DOHH2 (cell line): Measurements from ENCODE around the gene ARHGEF4.

Experiments used
- CTCF ChIP-seq: fragments of 200-600 bp; sonication (generic); IDR thresholded peaks from one replicate; pipeline ENCODE4 v1.5.1; 2014; ENCODE audit warnings: antibody characterized with exemption, mild to moderate bottlenecking, low read depth, low read length; ENCODE audit not compliant: poor library complexity, severe bottlenecking
- EZH2phosphoT487 ChIP-seq: fragments of 200-600 bp; sonication (generic); IDR thresholded peaks from 2 replicates; pipeline ENCODE4 v1.6.1; 2017; ENCODE audit warnings: borderline replicate concordance, mild to moderate bottlenecking, antibody characterized with exemption, low read length, moderate library complexity, mixed read lengths

- no peak for TF ChIP-seq CTCF
- no peak for TF ChIP-seq EZH2phosphoT487
Measured at GRCh38 chr2:131081190-131081589, 244.5 kb downstream of the ARHGEF4 start.
